HL-60 (cell line): ENCODE results near the gene DCDC2C.

Experiments used
- DNase-seq, 2 experiments: peaks; one replicate each; pipeline ENCODE4 v3.0.0-alpha.2; 2010 to 2020; ENCODE audit warnings: low read depth in 1 of 2, low spot score in 1 of 2
- H3K27ac ChIP-seq: fragments of 250-450 bp; sonication (Bioruptor Pico); replicated peaks from 2 replicates; pipeline ENCODE4 v1.5.1; 2020; ENCODE audit warnings: mild to moderate bottlenecking, moderate library complexity
- H3K27me3 ChIP-seq: fragments of 250-450 bp; sonication (Bioruptor Pico); 2 replicates; pipeline ENCODE4 v1.5.1; 2021; ENCODE audit warnings: mild to moderate bottlenecking, moderate library complexity; ENCODE audit not compliant: insufficient read depth, poor library complexity, severe bottlenecking
- H3K4me3 ChIP-seq: replicated peaks from 2 replicates; pipeline ENCODE4 v1.5.1; 2011; ENCODE audit warnings: mild to moderate bottlenecking, control low read depth, low read length; ENCODE audit not compliant: insufficient read depth
- CTCF ChIP-seq: IDR thresholded peaks from one replicate; pipeline ENCODE4 v1.5.1; 2011; ENCODE audit warnings: low read length, control low read depth, inconsistent platforms; ENCODE audit not compliant: insufficient read depth
- GABPA ChIP-seq: IDR thresholded peaks from 2 replicates; pipeline ENCODE4 v1.6.1; 2012; ENCODE audit warnings: low read depth
- POLR2AphosphoS5 ChIP-seq: IDR thresholded peaks from 2 replicates; pipeline ENCODE4 v1.6.1; 2012; ENCODE audit warnings: low read depth
- REST ChIP-seq: IDR thresholded peaks from 2 replicates; pipeline ENCODE4 v1.6.1; 2012; ENCODE audit warnings: low read depth; ENCODE audit not compliant: insufficient replicate concordance
- SPI1 ChIP-seq: IDR thresholded peaks from 2 replicates; pipeline ENCODE4 v1.6.1; 2012; ENCODE audit warnings: low read depth, mild to moderate bottlenecking, borderline replicate concordance

Gene DCDC2C

GRCh38 chr2:3728104-3729054 is 25.0 kb downstream of the DCDC2C start:
- DNase-seq: peak in 1 of 2 experiments; percentile 20
- TF ChIP-seq POLR2AphosphoS5 (no peak), SPI1 (no peak), CTCF (peak; percentile 41)
- Histone ChIP-seq H3K27me3 (no peaks in the 10 kb centered on the region), H3K4me3 (no peak overlapping the region), H3K27ac (no peak overlapping the region)

GRCh38 chr2:3729055-3729448 is 25.7 kb downstream of the DCDC2C start:
- H3K4me3 ChIP-seq: no peak overlapping the region
- DNase-seq: no peak
- no peaks in the 10 kb centered on the region for H3K27me3 ChIP-seq
- no peak for TF ChIP-seq GABPA
- TF ChIP-seq POLR2AphosphoS5: no peak
- TF ChIP-seq CTCF: no peak
- no peak for TF ChIP-seq SPI1
- no peak for TF ChIP-seq REST
- no peak overlapping the region for H3K27ac ChIP-seq

- DNase-seq: no peak
- no peak overlapping the region for H3K4me3 ChIP-seq
- no peak overlapping the region for H3K27ac ChIP-seq
- no peaks in the 10 kb centered on the region for H3K27me3 ChIP-seq
- no peak for TF ChIP-seq REST
- no peak for TF ChIP-seq SPI1
- TF ChIP-seq GABPA: no peak
- no peak for TF ChIP-seq CTCF
- no peak for TF ChIP-seq POLR2AphosphoS5
Measured at GRCh38 chr2:3729786-3730185, 26.4 kb downstream of the DCDC2C start.
